ENCODE data around the gene HAUS6. TPM values are rescaled to one million over a fixed set of nuclear protein-coding genes. Genes with fewer than 3 reads are reported as not detected.

HAUS6 gene
- total and polyA plus RNA-seq, 2 donors (not counting 1 experiment from before 2014, with no cell fraction given), result 4.1 to 13.5 TPM

- no peak for TF ChIP-seq EZH2 (IDR thresholded peaks at IDR 0.05; ENCODE audit: borderline replicate concordance, insufficient read depth, low read depth, low read length, poor library complexity, severe bottlenecking)
- TF ChIP-seq CTCF (IDR thresholded peaks at IDR 0.05), result no peak
- no peaks in the 10 kb centered on the region for H3K4me1 ChIP-seq (ENCODE audit: control insufficient read depth in 2 of 2, insufficient read depth in 2 of 2, low read length in 2 of 2)
- no peaks in the 10 kb centered on the region for H3K36me3 ChIP-seq (replicated peaks in 1 of 2; ENCODE audit: control extremely low read depth in 1 of 2, control insufficient read depth in 1 of 2, extremely low read depth in 1 of 2, insufficient read depth in 2 of 2, low read length in 1 of 2)
- Mint-ChIP-seq H3K27ac (no peak overlapping the region), H3K4me3 (no peak overlapping the region), H3K4me1 (no peaks in the 10 kb centered on the region), H3K27me3 (peaks cover 10% of the 10 kb centered on the region), H3K9me3 (ENCODE audit: insufficient read depth) (no peaks in the 10 kb centered on the region)
- no peak overlapping the region for H3K4me3 ChIP-seq (ENCODE audit: control extremely low read depth in 1 of 5, extremely low read depth in 1 of 5, insufficient read depth in 1 of 5, low read depth in 2 of 5, low read length in 4 of 5)
- no peaks in the 10 kb centered on the region for H3K9me3 ChIP-seq (ENCODE audit: control extremely low read depth in 1 of 3, control insufficient read depth in 2 of 3, insufficient read depth in 1 of 3, low read length in 2 of 3)
- CTCF ChIA-PET, result no interaction called here
- H3K79me2 ChIP-seq (ENCODE audit: control insufficient read depth, insufficient read depth, low read length), result no peaks in the 10 kb centered on the region
- no peak for DNase-seq
- ATAC-seq (ENCODE audit: low read depth), result no peak
- POLR2A ChIA-PET, result no interaction called here
- intact Hi-C loops (cut with micrococcal nuclease), result no loop called here
- H3K9ac ChIP-seq (ENCODE audit: low read length), result no peak overlapping the region
- no peak overlapping the region for H2AFZ ChIP-seq (ENCODE audit: insufficient read depth, low read depth, low read length, poor library complexity, severe bottlenecking)
- no peaks in the 10 kb centered on the region for H3K27me3 ChIP-seq (replicated peaks in 1 of 4; ENCODE audit: control extremely low read depth in 1 of 4, control insufficient read depth in 3 of 4, insufficient read depth in 4 of 4, low read length in 3 of 4)
- no peak overlapping the region for H3K27ac ChIP-seq (ENCODE audit: low read length in 2 of 2)
- no peak overlapping the region for H3K4me2 ChIP-seq (replicated peaks; ENCODE audit: low read depth, low read length, poor library complexity, severe bottlenecking)
- H4K20me1 ChIP-seq (ENCODE audit: control insufficient read depth, insufficient read depth, low read length, poor library complexity, severe bottlenecking), result no peaks in the 10 kb centered on the region
- WGBS (ENCODE audit: insufficient coverage), result 67% methylated on average over 3 of the region's 5 CpGs
Measured at GRCh38 chr9:19145881-19146280, 43.2 kb upstream of the HAUS6 start.

GRCh38 chr9:19140259-19140658 is 37.6 kb upstream of the HAUS6 start:
- no peaks in the 10 kb centered on the region for H3K9me3 Mint-ChIP-seq (ENCODE audit: insufficient read depth)
- DNase-seq, result no peak
- TF ChIP-seq CTCF (IDR thresholded peaks at IDR 0.05) (no peak), EZH2 (IDR thresholded peaks at IDR 0.05; ENCODE audit: borderline replicate concordance, insufficient read depth, low read depth, low read length, poor library complexity, severe bottlenecking) (no peak)
- intact Hi-C loops (cut with micrococcal nuclease), result no loop called here
- no peaks in the 10 kb centered on the region for H3K36me3 ChIP-seq (replicated peaks in 1 of 2; ENCODE audit: control extremely low read depth in 1 of 2, control insufficient read depth in 1 of 2, extremely low read depth in 1 of 2, insufficient read depth in 2 of 2, low read length in 1 of 2)
- no peak overlapping the region for H2AFZ ChIP-seq (ENCODE audit: insufficient read depth, low read depth, low read length, poor library complexity, severe bottlenecking)
- no peaks in the 10 kb centered on the region for H4K20me1 ChIP-seq (ENCODE audit: control insufficient read depth, insufficient read depth, low read length, poor library complexity, severe bottlenecking)
- no peak overlapping the region for H3K4me3 Mint-ChIP-seq
- no peak overlapping the region for H3K27ac ChIP-seq (ENCODE audit: low read length in 2 of 2)
- H3K4me3 ChIP-seq (ENCODE audit: control extremely low read depth in 1 of 5, extremely low read depth in 1 of 5, insufficient read depth in 1 of 5, low read depth in 2 of 5, low read length in 4 of 5), result no peak overlapping the region
- no peak overlapping the region for H3K9ac ChIP-seq (ENCODE audit: low read length)
- 93% methylated on average over 5 of the region's 6 CpGs for WGBS (ENCODE audit: insufficient coverage)
- no peaks in the 10 kb centered on the region for H3K79me2 ChIP-seq (ENCODE audit: control insufficient read depth, insufficient read depth, low read length)
- ATAC-seq (ENCODE audit: low read depth), result no peak
- ChIA-PET CTCF (no interaction called here), POLR2A (no interaction called here)
- H3K27me3 ChIP-seq (replicated peaks in 1 of 4; ENCODE audit: control extremely low read depth in 1 of 4, control insufficient read depth in 3 of 4, insufficient read depth in 4 of 4, low read length in 3 of 4), result peaks cover 0 to 4% (median 0%) of the 10 kb centered on the region in 4 experiments
- H3K4me1 Mint-ChIP-seq, result peaks cover 3% of the 10 kb centered on the region
- H3K9me3 ChIP-seq (ENCODE audit: control extremely low read depth in 1 of 3, control insufficient read depth in 2 of 3, insufficient read depth in 1 of 3, low read length in 2 of 3), result no peaks in the 10 kb centered on the region
- no peaks in the 10 kb centered on the region for H3K4me1 ChIP-seq (ENCODE audit: control insufficient read depth in 2 of 2, insufficient read depth in 2 of 2, low read length in 2 of 2)
- peaks cover 13% of the 10 kb centered on the region for H3K27me3 Mint-ChIP-seq
- H3K27ac Mint-ChIP-seq, result no peak overlapping the region
- no peak overlapping the region for H3K4me2 ChIP-seq (replicated peaks; ENCODE audit: low read depth, low read length, poor library complexity, severe bottlenecking)

Measured in B cell (primary cell).